Measurements from ENCODE around the gene TMEM86B. TPM values are rescaled to one million over a fixed set of nuclear protein-coding genes. Genes with fewer than 3 reads are reported as not detected.

TMEM86B gene
- total and polyA plus RNA-seq, 5 donors from 2014 or later = 0.25 to 13.3 (median 0.66) TPM; not detected in 1

GRCh38 chr19:55193481-55193880 lies 35.1 kb downstream of the TMEM86B start:
- ATAC-seq (ENCODE audit: low read depth in 2 of 2) = no peak
- H3K4me3 ChIP-seq (ENCODE audit: low read depth, low read length) = no peak overlapping the region
- H3K9me3 Mint-ChIP-seq = no peaks in the 10 kb centered on the region

GRCh38 chr19:55189403-55189835 lies 39.1 kb downstream of the TMEM86B start:
- H3K4me3 ChIP-seq (ENCODE audit: low read depth, low read length) = no peak overlapping the region
- no peak overlapping the region for H3K27ac ChIP-seq (ENCODE audit: insufficient read depth, low read length, poor library complexity, severe bottlenecking)
- H3K27me3 ChIP-seq (ENCODE audit: control insufficient read depth, insufficient read depth, low read length) = no peaks in the 10 kb centered on the region
- Mint-ChIP-seq H3K27ac (peak overlapping the region in 1 of 3 donors; percentile 70), H3K4me3 (peak overlapping the region in 1 of 4 donors; percentile 48), H3K36me3 (no peaks in the 10 kb centered on the region), H3K27me3 (peaks cover 13% of the 10 kb centered on the region), H3K9me3 (no peaks in the 10 kb centered on the region), H3K4me1 (peaks cover 0 to 4% (median 0%) of the 10 kb centered on the region in 4 donors)
- no peaks in the 10 kb centered on the region for H3K9me3 ChIP-seq (ENCODE audit: control insufficient read depth in 2 of 2, low read length in 2 of 2)
- DNase-seq (no peak), ATAC-seq (ENCODE audit: low read depth in 2 of 2) (no peak)
- H3K4me1 ChIP-seq (ENCODE audit: control insufficient read depth, insufficient read depth, low read length, poor library complexity, severe bottlenecking) = no peaks in the 10 kb centered on the region
- no peaks in the 10 kb centered on the region for H3K36me3 ChIP-seq (ENCODE audit: control insufficient read depth, insufficient read depth, low read length)

More at GRCh38 chr19:55193481-55193880, 35.1 kb downstream of the TMEM86B start:
- Histone ChIP-seq H3K4me1 (ENCODE audit: control insufficient read depth, insufficient read depth, low read length, poor library complexity, severe bottlenecking) (no peaks in the 10 kb centered on the region), H3K36me3 (ENCODE audit: control insufficient read depth, insufficient read depth, low read length) (no peaks in the 10 kb centered on the region), H3K27me3 (ENCODE audit: control insufficient read depth, insufficient read depth, low read length) (no peaks in the 10 kb centered on the region), H3K27ac (ENCODE audit: insufficient read depth, low read length, poor library complexity, severe bottlenecking) (no peak overlapping the region), H3K9me3 (ENCODE audit: control insufficient read depth in 2 of 2, low read length in 2 of 2) (no peaks in the 10 kb centered on the region)
- DNase-seq = no peak
- Mint-ChIP-seq H3K4me1 (peaks cover 0 to 3% (median 0%) of the 10 kb centered on the region in 4 donors), H3K4me3 (no peak overlapping the region), H3K27ac (no peak overlapping the region), H3K27me3 (peaks cover 13% of the 10 kb centered on the region), H3K36me3 (no peaks in the 10 kb centered on the region)

- Mint-ChIP-seq H3K4me1 (peaks cover 0 to 4% (median 0%) of the 10 kb centered on the region in 4 donors), H3K36me3 (no peaks in the 10 kb centered on the region), H3K4me3 (no peak overlapping the region), H3K27ac (no peak overlapping the region), H3K9me3 (peaks cover 0 to 2% (median 0%) of the 10 kb centered on the region in 7 donors), H3K27me3 (peaks cover 12% of the 10 kb centered on the region)
- H3K27me3 ChIP-seq (ENCODE audit: control insufficient read depth, insufficient read depth, low read length) = no peaks in the 10 kb centered on the region
- H3K36me3 ChIP-seq (ENCODE audit: control insufficient read depth, insufficient read depth, low read length) = no peaks in the 10 kb centered on the region
- H3K4me1 ChIP-seq (ENCODE audit: control insufficient read depth, insufficient read depth, low read length, poor library complexity, severe bottlenecking) = no peaks in the 10 kb centered on the region
- DNase-seq = peak in 1 of 3 donors; percentile 8
- no peak overlapping the region for H3K4me3 ChIP-seq (ENCODE audit: low read depth, low read length)
- no peaks in the 10 kb centered on the region for H3K9me3 ChIP-seq (ENCODE audit: control insufficient read depth in 2 of 2, low read length in 2 of 2)
- no peak for ATAC-seq (ENCODE audit: low read depth in 2 of 2)
- H3K27ac ChIP-seq (ENCODE audit: insufficient read depth, low read length, poor library complexity, severe bottlenecking) = no peak overlapping the region
Measured at GRCh38 chr19:55188625-55189024, 39.9 kb downstream of the TMEM86B start.

GRCh38 chr19:55186080-55186479 lies 42.5 kb downstream of the TMEM86B start:
- Mint-ChIP-seq H3K27me3 (peaks cover 20% of the 10 kb centered on the region), H3K4me3 (no peak overlapping the region), H3K4me1 (peaks cover 0 to 6% (median 0%) of the 10 kb centered on the region in 4 donors), H3K27ac (no peak overlapping the region), H3K36me3 (no peaks in the 10 kb centered on the region), H3K9me3 (peaks cover 0 to 5% (median 0%) of the 10 kb centered on the region in 7 donors)
- no peaks in the 10 kb centered on the region for H3K9me3 ChIP-seq (ENCODE audit: control insufficient read depth in 2 of 2, low read length in 2 of 2)
- peaks cover 3% of the 10 kb centered on the region for H3K27me3 ChIP-seq (ENCODE audit: control insufficient read depth, insufficient read depth, low read length)
- no peak overlapping the region for H3K27ac ChIP-seq (ENCODE audit: insufficient read depth, low read length, poor library complexity, severe bottlenecking)
- no peak overlapping the region for H3K4me3 ChIP-seq (ENCODE audit: low read depth, low read length)
- ATAC-seq (ENCODE audit: low read depth in 2 of 2) (no peak), DNase-seq (no peak)
- H3K4me1 ChIP-seq (ENCODE audit: control insufficient read depth, insufficient read depth, low read length, poor library complexity, severe bottlenecking) = no peaks in the 10 kb centered on the region
- no peaks in the 10 kb centered on the region for H3K36me3 ChIP-seq (ENCODE audit: control insufficient read depth, insufficient read depth, low read length)

- H3K9me3 ChIP-seq (ENCODE audit: control insufficient read depth in 2 of 2, low read length in 2 of 2) = no peaks in the 10 kb centered on the region
- peaks cover 0 to 5% (median 0%) of the 10 kb centered on the region in 7 donors for H3K9me3 Mint-ChIP-seq
- no peak overlapping the region for H3K27ac Mint-ChIP-seq
- DNase-seq (no peak), ATAC-seq (ENCODE audit: low read depth in 2 of 2) (no peak)
- no peak overlapping the region for H3K4me3 ChIP-seq (ENCODE audit: low read depth, low read length)
- H3K4me1 Mint-ChIP-seq = peaks cover 0 to 27% (median 5%) of the 10 kb centered on the region in 4 donors
- peaks cover 20% of the 10 kb centered on the region for H3K4me1 ChIP-seq (ENCODE audit: control insufficient read depth, insufficient read depth, low read length, poor library complexity, severe bottlenecking)
- H3K4me3 Mint-ChIP-seq = peak overlapping the region in 1 of 4 donors; percentile 63
- no peak overlapping the region for H3K27ac ChIP-seq (ENCODE audit: insufficient read depth, low read length, poor library complexity, severe bottlenecking)
- peaks cover 18% of the 10 kb centered on the region for H3K27me3 ChIP-seq (ENCODE audit: control insufficient read depth, insufficient read depth, low read length)
- peaks cover 56% of the 10 kb centered on the region for H3K27me3 Mint-ChIP-seq
- H3K36me3 ChIP-seq (ENCODE audit: control insufficient read depth, insufficient read depth, low read length) = no peaks in the 10 kb centered on the region
- H3K36me3 Mint-ChIP-seq = no peaks in the 10 kb centered on the region
Measured at GRCh38 chr19:55181740-55182139, 46.8 kb downstream of the TMEM86B start.

- peak within 1 kb of the TSS; percentile 53 for H3K4me3 ChIP-seq (ENCODE audit: low read depth, low read length)
- peaks cover 0 to 34% (median 5%) of the 10 kb centered on the region in 4 donors for H3K4me1 Mint-ChIP-seq
- peaks cover 20% of the 10 kb centered on the region for H3K4me1 ChIP-seq (ENCODE audit: control insufficient read depth, insufficient read depth, low read length, poor library complexity, severe bottlenecking)
- peak within 1 kb of the TSS; percentile 76 to 85 (median 80) for H3K4me3 Mint-ChIP-seq
- peaks cover 59% of the 10 kb centered on the region for H3K27me3 Mint-ChIP-seq
- ATAC-seq (ENCODE audit: low read depth in 2 of 2) (peak; percentile 44 to 45), DNase-seq (peak; percentile 32 to 57 (median 43))
- peaks cover 30% of the 10 kb centered on the region for H3K27me3 ChIP-seq (ENCODE audit: control insufficient read depth, insufficient read depth, low read length)
- peaks cover 0 to 5% of the 10 kb centered on the region in 2 experiments for H3K9me3 ChIP-seq (ENCODE audit: control insufficient read depth in 2 of 2, low read length in 2 of 2)
- peak within 1 kb of the TSS; percentile 32 to 86 (median 80) for H3K27ac Mint-ChIP-seq
- no peaks in the 10 kb centered on the region for H3K36me3 ChIP-seq (ENCODE audit: control insufficient read depth, insufficient read depth, low read length)
- peak within 1 kb of the TSS; percentile 23 for H3K27ac ChIP-seq (ENCODE audit: insufficient read depth, low read length, poor library complexity, severe bottlenecking)
- H3K36me3 Mint-ChIP-seq = no peaks in the 10 kb centered on the region
- peaks cover 0 to 8% (median 0%) of the 10 kb centered on the region in 7 donors for H3K9me3 Mint-ChIP-seq
Measured at GRCh38 chr19:55179606-55180484, 48.7 kb downstream of the TMEM86B start, which contains the start of gene SYT5. Gene SYT5, minus strand, starts transcription at chr19:55180289. Its CDS starts 1,248 bp downstream, at chr19:55179041.

- H3K4me1 ChIP-seq (ENCODE audit: control insufficient read depth, insufficient read depth, low read length, poor library complexity, severe bottlenecking) = peaks cover 24% of the 10 kb centered on the region
- Mint-ChIP-seq H3K27ac (peak overlapping the region in 2 of 3 donors; percentile 80 to 86), H3K36me3 (no peaks in the 10 kb centered on the region), H3K4me3 (peak overlapping the region; percentile 76 to 85 (median 80)), H3K27me3 (peaks cover 65% of the 10 kb centered on the region), H3K4me1 (peaks cover 0 to 40% (median 10%) of the 10 kb centered on the region in 4 donors), H3K9me3 (peaks cover 0 to 9% (median 0%) of the 10 kb centered on the region in 7 donors)
- peak overlapping the region; percentile 53 for H3K4me3 ChIP-seq (ENCODE audit: low read depth, low read length)
- H3K36me3 ChIP-seq (ENCODE audit: control insufficient read depth, insufficient read depth, low read length) = no peaks in the 10 kb centered on the region
- DNase-seq (peak; percentile 87 to 93 (median 92)), ATAC-seq (ENCODE audit: low read depth in 2 of 2) (peak; percentile 83 to 87)
- H3K9me3 ChIP-seq (ENCODE audit: control insufficient read depth in 2 of 2, low read length in 2 of 2) = peaks cover 0 to 5% of the 10 kb centered on the region in 2 experiments
- peaks cover 36% of the 10 kb centered on the region for H3K27me3 ChIP-seq (ENCODE audit: control insufficient read depth, insufficient read depth, low read length)
- H3K27ac ChIP-seq (ENCODE audit: insufficient read depth, low read length, poor library complexity, severe bottlenecking) = no peak overlapping the region
Measured at GRCh38 chr19:55178781-55179599, 49.6 kb downstream of the TMEM86B start.

Data from CD4-positive, CD25-positive, alpha-beta regulatory T cell (primary cell).